ENCODE measurements around the gene IFT27. TPM values are rescaled to one million over a fixed set of nuclear protein-coding genes. Genes with fewer than 3 reads are reported as not detected.

The IFT27 gene
- total RNA-seq, 1 donor from 2014 or later, result 2.7 TPM

DNA sequence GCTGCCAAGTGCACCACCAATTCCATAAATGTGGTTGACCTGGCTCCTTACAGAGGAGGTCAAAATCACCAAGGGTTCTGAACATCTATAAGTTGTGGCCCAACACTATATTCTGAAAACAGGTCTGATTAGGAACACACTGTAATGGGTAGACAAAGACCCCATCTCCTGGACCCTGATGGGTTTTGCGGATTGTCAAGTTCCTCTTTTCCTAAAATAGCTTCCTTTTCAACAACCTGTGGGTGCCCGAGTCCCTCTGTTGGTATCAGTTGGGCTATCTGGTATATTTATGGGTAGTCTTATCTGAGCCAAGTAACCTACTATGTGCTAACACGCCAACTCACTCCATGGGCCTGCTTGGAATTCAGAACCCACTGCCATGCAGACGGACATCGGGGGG is 62.5 kb downstream of the IFT27 start:
- H3K27me3 ChIP-seq, result no peaks in the 10 kb centered on the region
- intact Hi-C loops (cut with DNase I), result no loop called here
- no peak overlapping the region for H3K4me3 ChIP-seq
- H3K27ac ChIP-seq, result no peak overlapping the region
- no peaks in the 10 kb centered on the region for H3K36me3 ChIP-seq
- TF ChIP-seq, protein P1, sequence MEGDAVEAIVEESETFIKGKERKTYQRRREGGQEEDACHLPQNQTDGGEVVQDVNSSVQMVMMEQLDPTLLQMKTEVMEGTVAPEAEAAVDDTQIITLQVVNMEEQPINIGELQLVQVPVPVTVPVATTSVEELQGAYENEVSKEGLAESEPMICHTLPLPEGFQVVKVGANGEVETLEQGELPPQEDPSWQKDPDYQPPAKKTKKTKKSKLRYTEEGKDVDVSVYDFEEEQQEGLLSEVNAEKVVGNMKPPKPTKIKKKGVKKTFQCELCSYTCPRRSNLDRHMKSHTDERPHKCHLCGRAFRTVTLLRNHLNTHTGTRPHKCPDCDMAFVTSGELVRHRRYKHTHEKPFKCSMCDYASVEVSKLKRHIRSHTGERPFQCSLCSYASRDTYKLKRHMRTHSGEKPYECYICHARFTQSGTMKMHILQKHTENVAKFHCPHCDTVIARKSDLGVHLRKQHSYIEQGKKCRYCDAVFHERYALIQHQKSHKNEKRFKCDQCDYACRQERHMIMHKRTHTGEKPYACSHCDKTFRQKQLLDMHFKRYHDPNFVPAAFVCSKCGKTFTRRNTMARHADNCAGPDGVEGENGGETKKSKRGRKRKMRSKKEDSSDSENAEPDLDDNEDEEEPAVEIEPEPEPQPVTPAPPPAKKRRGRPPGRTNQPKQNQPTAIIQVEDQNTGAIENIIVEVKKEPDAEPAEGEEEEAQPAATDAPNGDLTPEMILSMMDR (IDR thresholded peaks at IDR 0.05), result no peak
- no peaks in the 10 kb centered on the region for H3K4me1 ChIP-seq
- no peak for DNase-seq (ENCODE audit: low spot score in 2 of 2)
- H3K9me3 ChIP-seq, result no peaks in the 10 kb centered on the region

Other genes starting within 250 kb of the IFT27 start
- gene EIF3D, start 247.0 kb downstream of the IFT27 start, total RNA-seq, result 212 TPM
- gene CACNG2, start 72.4 kb downstream of the IFT27 start, total RNA-seq, result not detected
- gene PVALB, start 40.9 kb upstream of the IFT27 start, total RNA-seq, result not detected
- 13.7 TPM for gene NCF4, start 84.9 kb upstream of the IFT27 start, total RNA-seq
- gene CSF2RB, start 137.5 kb upstream of the IFT27 start, total RNA-seq, result 6.0 TPM
- 22.7 TPM for gene TST, start 243.3 kb upstream of the IFT27 start, total RNA-seq
- 113 TPM for gene MPST, start 243.6 kb upstream of the IFT27 start, total RNA-seq

Data from ascending aorta (tissue), 2 donors.